CD14-positive monocyte (primary cell): ENCODE results near the gene TBX10. TPM values are rescaled to one million over a fixed set of nuclear protein-coding genes. Genes with fewer than 3 reads are reported as not detected.
"Not testable (repeated sequence)": the region's sequence is repeated elsewhere in the genome, so short reads cannot be mapped to it uniquely, and the experiment has no call there.

Experiments used
- DNase-seq, 3 donors: peaks; one replicate each; pipeline ENCODE4 v3.0.0-alpha.2; 2011 to 2022
- H2AFZ ChIP-seq: 2 replicates; pipeline ENCODE4 v1.6.0; 2012; ENCODE audit warnings: mild to moderate bottlenecking, low read depth, low read length, inconsistent platforms; ENCODE audit not compliant: insufficient read depth, poor library complexity, severe bottlenecking
- H3K27ac ChIP-seq, 2 donors: 1 replicate in 1 of 2; 2 replicates in 1 of 2; pipeline ENCODE4 v1.5.1; 2012 to 2013; ENCODE audit warnings: low read length in 2 of 2, control low read depth in 1 of 2, inconsistent platforms in 1 of 2, low read depth in 1 of 2, mild to moderate bottlenecking in 1 of 2
- H3K27me3 ChIP-seq, 2 donors: one replicate each; pipeline versions ENCODE4 v1.6.0 to v1.6.1; 2011 to 2013; ENCODE audit warnings: low read length in 2 of 2; ENCODE audit not compliant: control insufficient read depth in 2 of 2, insufficient read depth in 2 of 2
- H3K36me3 ChIP-seq, 2 donors: replicated peaks in 1 of 2; 1 replicate in 1 of 2; 2 replicates in 1 of 2; pipeline versions ENCODE4 v1.5.1 to v1.6.1; 2012 to 2013; ENCODE audit warnings: low read length in 2 of 2, control low read depth in 1 of 2, inconsistent platforms in 1 of 2, mild to moderate bottlenecking in 1 of 2; ENCODE audit not compliant: insufficient read depth in 2 of 2, control insufficient read depth in 1 of 2
- H3K4me1 ChIP-seq, 2 donors: 1 replicate in 1 of 2; 2 replicates in 1 of 2; pipeline versions ENCODE4 v1.5.1 to v1.6.1; 2012 to 2013; ENCODE audit warnings: low read length in 2 of 2, control low read depth in 1 of 2, inconsistent platforms in 1 of 2, mild to moderate bottlenecking in 1 of 2, moderate library complexity in 1 of 2; ENCODE audit not compliant: insufficient read depth in 2 of 2, control insufficient read depth in 1 of 2
- H3K4me2 ChIP-seq: replicated peaks from 2 replicates; pipeline ENCODE3; 2012; ENCODE audit warnings: low read length, moderate library complexity, mild to moderate bottlenecking; ENCODE audit not compliant: poor library complexity, severe bottlenecking; ENCODE audit errors: extremely low read depth
- H3K4me3 ChIP-seq, 3 experiments: fragments of 200-600 bp in 1 of 3; sonication (generic) in 1 of 3; replicated peaks in 1 of 3; 1 replicate in 2 of 3; 2 replicates in 1 of 3; pipeline ENCODE4 v1.5.1; 2011 to 2013; ENCODE audit warnings: low read length in 3 of 3, mild to moderate bottlenecking in 3 of 3, control low read depth in 2 of 3, low read depth in 2 of 3, inconsistent platforms in 1 of 3, moderate library complexity in 1 of 3
- H3K79me2 ChIP-seq: 2 replicates; pipeline ENCODE4 v1.6.0; 2012; ENCODE audit warnings: mild to moderate bottlenecking, control low read depth, inconsistent platforms, low read length, moderate library complexity; ENCODE audit not compliant: insufficient read depth
- H3K9ac ChIP-seq: 2 replicates; pipeline ENCODE4 v1.6.0; 2017; ENCODE audit warnings: low read length, mild to moderate bottlenecking; ENCODE audit not compliant: insufficient read depth, poor library complexity, severe bottlenecking
- H3K9me3 ChIP-seq, 2 donors: replicated peaks in 1 of 2; 1 replicate in 1 of 2; 2 replicates in 1 of 2; pipeline versions ENCODE4 v1.5.1 to v1.6.1; 2012 to 2013; ENCODE audit warnings: low read length in 2 of 2, control low read depth in 1 of 2; ENCODE audit not compliant: control insufficient read depth in 1 of 2, insufficient read depth in 1 of 2
- H4K20me1 ChIP-seq: 2 replicates; pipeline ENCODE4 v1.6.0; 2012; ENCODE audit warnings: mild to moderate bottlenecking, low read length, control low read depth, moderate library complexity; ENCODE audit not compliant: insufficient read depth
- H3K27ac Mint-ChIP-seq, 7 donors: one replicate each; pipeline ENCODE4 v1.8.0; 2020; ENCODE audit warnings: mild to moderate bottlenecking in 7 of 7, mixed read lengths in 7 of 7, moderate library complexity in 6 of 7, inconsistent platforms in 2 of 7
- H3K27me3 Mint-ChIP-seq, 3 donors: one replicate each; pipeline ENCODE4 v1.8.0; 2021 to 2022; ENCODE audit warnings: low read depth in 3 of 3, mild to moderate bottlenecking in 3 of 3, mixed read lengths in 3 of 3, moderate library complexity in 3 of 3, inconsistent platforms in 1 of 3
- H3K36me3 Mint-ChIP-seq, 2 donors: one replicate each; pipeline ENCODE4 v1.8.0; 2020; ENCODE audit warnings: mixed read lengths in 2 of 2, inconsistent platforms in 1 of 2, mild to moderate bottlenecking in 1 of 2
- H3K4me1 Mint-ChIP-seq: one replicate; pipeline ENCODE4 v1.8.0; 2020; ENCODE audit warnings: mild to moderate bottlenecking, mixed read lengths
- H3K4me3 Mint-ChIP-seq, 2 donors: one replicate each; pipeline ENCODE4 v1.8.0; 2020; ENCODE audit warnings: mild to moderate bottlenecking in 2 of 2, mixed read lengths in 2 of 2, moderate library complexity in 1 of 2
- H3K9me3 Mint-ChIP-seq, 7 donors: one replicate each; pipeline ENCODE4 v1.8.0; 2020 to 2022; ENCODE audit warnings: mixed read lengths in 7 of 7, mild to moderate bottlenecking in 6 of 7, moderate library complexity in 6 of 7, inconsistent platforms in 2 of 7
- WGBS: methylation state at CpG from one replicate; pipeline ENCODE4 v1.1.5; 2013; ENCODE audit warnings: missing lambda C conversion rate; ENCODE audit not compliant: insufficient coverage; 5-methylcytosine and 5-hydroxymethylcytosine counted together
- intact Hi-C, 2 donors: fragments of 100-400 bp; cut with micrococcal nuclease; formaldehyde crosslinking; loops; one replicate each; pipeline versions ENCODE4 v1.15.0 to v1.15.1; 2023
- polyA plus RNA-seq, 3 donors: library from polyadenylated mRNA; depleted of rRNA in 1 of 3; unstranded in 2 of 3; stranded (reverse) in 1 of 3; fragments of 300-500 nt in 2 of 3; fragments of >200 nt in 1 of 3; fragmentation: Illumina TruSeq in 2 of 3; gene quantifications; 1 replicate in 2 of 3; 2 replicates in 1 of 3; pipeline ENCODE4 v1.2.3, GENCODE V29; 2012 to 2021
- TF ChIP-seq, protein P1 (sequence below): fragments of 200-600 bp; IDR thresholded peaks from one replicate; pipeline ENCODE4 v1.8.0; 2022; ENCODE audit warnings: antibody characterized with exemption, mild to moderate bottlenecking

TBX10 gene
- polyA plus RNA-seq, 3 donors = not detected

DNA sequence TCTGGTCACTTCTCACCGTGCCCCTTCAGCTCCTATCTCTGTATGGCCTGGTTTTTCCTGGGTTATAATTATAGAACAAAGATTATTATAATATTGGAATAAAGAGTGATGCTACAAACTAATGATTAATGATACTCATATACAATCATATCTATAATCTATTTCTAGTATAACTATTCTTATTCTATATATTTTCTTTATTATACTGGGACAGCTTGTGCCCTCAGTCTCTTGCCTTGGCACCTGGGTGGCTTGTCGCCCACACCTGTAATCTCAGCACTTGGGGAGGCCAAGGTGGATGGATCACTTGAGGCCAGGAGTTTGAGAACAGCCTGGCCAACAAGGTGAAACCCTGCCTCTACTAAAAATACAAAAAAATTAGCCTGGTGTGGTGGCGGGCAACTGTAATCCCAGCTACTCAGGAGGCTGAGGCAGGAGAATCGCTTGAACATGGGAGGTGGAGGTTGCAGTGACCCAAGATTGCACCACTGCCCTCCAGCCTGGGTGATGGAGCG is 20.1 kb upstream of the TBX10 start:
- H3K4me3 ChIP-seq, H2AFZ ChIP-seq, H3K4me1 ChIP-seq, H3K79me2 ChIP-seq, H3K27ac ChIP-seq, H3K9ac ChIP-seq, H3K27ac Mint-ChIP-seq, H3K4me3 Mint-ChIP-seq, H3K4me2 ChIP-seq, H3K27me3 ChIP-seq, H3K36me3 Mint-ChIP-seq, H3K27me3 Mint-ChIP-seq, DNase-seq, H4K20me1 ChIP-seq, H3K36me3 ChIP-seq, H3K4me1 Mint-ChIP-seq: not testable (repeated sequence)
- peaks cover 6 to 29% (median 18%) of the 10 kb centered on the region in 7 donors for H3K9me3 Mint-ChIP-seq
- WGBS = no CpG with 5 or more reads among the region's 5 CpGs
- H3K9me3 ChIP-seq = peaks cover 14 to 16% of the 10 kb centered on the region in 2 donors
- TF ChIP-seq, protein P1, sequence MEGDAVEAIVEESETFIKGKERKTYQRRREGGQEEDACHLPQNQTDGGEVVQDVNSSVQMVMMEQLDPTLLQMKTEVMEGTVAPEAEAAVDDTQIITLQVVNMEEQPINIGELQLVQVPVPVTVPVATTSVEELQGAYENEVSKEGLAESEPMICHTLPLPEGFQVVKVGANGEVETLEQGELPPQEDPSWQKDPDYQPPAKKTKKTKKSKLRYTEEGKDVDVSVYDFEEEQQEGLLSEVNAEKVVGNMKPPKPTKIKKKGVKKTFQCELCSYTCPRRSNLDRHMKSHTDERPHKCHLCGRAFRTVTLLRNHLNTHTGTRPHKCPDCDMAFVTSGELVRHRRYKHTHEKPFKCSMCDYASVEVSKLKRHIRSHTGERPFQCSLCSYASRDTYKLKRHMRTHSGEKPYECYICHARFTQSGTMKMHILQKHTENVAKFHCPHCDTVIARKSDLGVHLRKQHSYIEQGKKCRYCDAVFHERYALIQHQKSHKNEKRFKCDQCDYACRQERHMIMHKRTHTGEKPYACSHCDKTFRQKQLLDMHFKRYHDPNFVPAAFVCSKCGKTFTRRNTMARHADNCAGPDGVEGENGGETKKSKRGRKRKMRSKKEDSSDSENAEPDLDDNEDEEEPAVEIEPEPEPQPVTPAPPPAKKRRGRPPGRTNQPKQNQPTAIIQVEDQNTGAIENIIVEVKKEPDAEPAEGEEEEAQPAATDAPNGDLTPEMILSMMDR = peak; percentile 47
- intact Hi-C loops = loop anchor here (2.0 to 5.0 kb wide), 2 partner anchors 29 to 87 kb away; no protein-coding TSS in a partner anchor

DNA sequence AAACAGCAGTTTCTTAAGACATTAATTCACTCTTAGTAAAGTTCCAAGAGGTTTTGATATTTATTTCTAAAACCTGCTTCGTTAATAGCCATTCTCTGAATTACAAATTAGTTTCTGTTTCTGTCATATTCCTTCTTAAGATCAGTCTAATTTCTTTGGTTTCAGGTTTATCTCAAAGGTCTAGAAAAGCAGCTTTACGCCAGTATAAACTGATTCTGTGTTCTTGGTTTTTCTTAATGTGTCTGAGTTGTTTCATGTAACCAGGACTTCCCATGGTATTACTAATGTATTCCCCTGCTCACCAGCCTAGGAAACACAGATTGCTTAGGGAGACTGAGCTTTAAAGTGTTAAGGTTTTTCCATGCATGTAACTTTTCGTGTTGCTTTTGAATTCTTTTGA is 17.7 kb upstream of the TBX10 start:
- Histone ChIP-seq H4K20me1 (no peaks in the 10 kb centered on the region), H3K27ac (no peak overlapping the region), H3K4me1 (no peaks in the 10 kb centered on the region), H2AFZ (no peak overlapping the region), H3K79me2 (no peaks in the 10 kb centered on the region), H3K36me3 (no peaks in the 10 kb centered on the region), H3K4me3 (no peak overlapping the region), H3K4me2 (no peak overlapping the region), H3K9me3 (peaks cover 16 to 18% of the 10 kb centered on the region in 2 donors), H3K9ac (no peak overlapping the region), H3K27me3 (no peaks in the 10 kb centered on the region)
- 83% methylated on average over 1 of the region's 3 CpGs for WGBS
- no peaks in the 10 kb centered on the region for H3K36me3 Mint-ChIP-seq
- H3K4me1 Mint-ChIP-seq = no peaks in the 10 kb centered on the region
- peaks cover 1 to 3% (median 2%) of the 10 kb centered on the region in 3 donors for H3K27me3 Mint-ChIP-seq
- peaks cover 6 to 38% (median 20%) of the 10 kb centered on the region in 7 donors for H3K9me3 Mint-ChIP-seq
- TF ChIP-seq, protein P1 = no peak
- intact Hi-C loops = loop anchor here in 1 of 2 donors (5.0 kb wide), 1 partner anchor 85 kb away; no protein-coding TSS in a partner anchor
- no peak overlapping the region for H3K4me3 Mint-ChIP-seq
- no peak overlapping the region for H3K27ac Mint-ChIP-seq
- no peak for DNase-seq
